Naive B cell (primary cell): ENCODE results near the gene CASQ2. TPM values are rescaled to one million over a fixed set of nuclear protein-coding genes. Genes with fewer than 3 reads are reported as not detected.

Experiments used
- ATAC-seq, 2 donors: fragments of 150-1000 bp; cut with Tn5 transposase; 2 replicates each; pipeline ENCODE4 v1.10.0; 2021; ENCODE audit warnings: low read depth in 2 of 2, mild to moderate bottlenecking in 2 of 2, moderate library complexity in 2 of 2
- DNase-seq: peaks from one replicate; pipeline ENCODE4 v3.0.0; 2022
- H3K27ac Mint-ChIP-seq, 6 donors: one replicate each; pipeline ENCODE4 v1.8.0; 2020 to 2022; ENCODE audit warnings: mild to moderate bottlenecking in 6 of 6, mixed read lengths in 6 of 6, moderate library complexity in 5 of 6, inconsistent platforms in 2 of 6
- H3K27me3 Mint-ChIP-seq, 3 donors: one replicate each; pipeline ENCODE4 v1.8.0; 2021 to 2022; ENCODE audit warnings: mixed read lengths in 3 of 3, mild to moderate bottlenecking in 1 of 3
- H3K36me3 Mint-ChIP-seq, 2 donors: one replicate each; pipeline ENCODE4 v1.8.0; 2020 to 2022; ENCODE audit warnings: mixed read lengths in 2 of 2, inconsistent platforms in 1 of 2, mild to moderate bottlenecking in 1 of 2
- H3K4me1 Mint-ChIP-seq, 3 donors: one replicate each; pipeline ENCODE4 v1.8.0; 2020 to 2022; ENCODE audit warnings: mixed read lengths in 3 of 3, inconsistent platforms in 1 of 3, mild to moderate bottlenecking in 1 of 3, moderate library complexity in 1 of 3
- H3K4me3 Mint-ChIP-seq, 8 donors: one replicate each; pipeline ENCODE4 v1.8.0; 2020 to 2022; ENCODE audit warnings: mild to moderate bottlenecking in 8 of 8, mixed read lengths in 8 of 8, moderate library complexity in 8 of 8, inconsistent platforms in 2 of 8
- H3K9me3 Mint-ChIP-seq, 7 donors: one replicate each; pipeline ENCODE4 v1.8.0; 2020 to 2022; ENCODE audit warnings: mixed read lengths in 7 of 7, mild to moderate bottlenecking in 5 of 7, inconsistent platforms in 2 of 7, moderate library complexity in 1 of 7
- polyA plus RNA-seq, 6 donors: library from polyadenylated mRNA; unstranded; fragments of 300-500 nt; fragmentation: Illumina TruSeq; gene quantifications; one replicate each; pipeline ENCODE4 v1.2.3, GENCODE V29; 2021; ENCODE audit warnings: low read depth in 6 of 6

The CASQ2 gene
- polyA plus RNA-seq, 6 donors from 2014 or later, result not detected

GRCh38 chr1:115669886-115670285 is 98.6 kb downstream of the CASQ2 start:
- no peaks in the 10 kb centered on the region for H3K36me3 Mint-ChIP-seq
- H3K9me3 Mint-ChIP-seq, result no peaks in the 10 kb centered on the region
- DNase-seq (no peak), ATAC-seq (no peak)
- peak overlapping the region in 1 of 8 donors; percentile 36 for H3K4me3 Mint-ChIP-seq
- no peak overlapping the region for H3K27ac Mint-ChIP-seq
- H3K4me1 Mint-ChIP-seq, result no peaks in the 10 kb centered on the region
- H3K27me3 Mint-ChIP-seq, result no peaks in the 10 kb centered on the region

GRCh38 chr1:115669002-115669673 is 99.4 kb downstream of the CASQ2 start:
- no peak for ATAC-seq
- Mint-ChIP-seq H3K9me3 (no peaks in the 10 kb centered on the region), H3K27me3 (no peaks in the 10 kb centered on the region), H3K27ac (no peak overlapping the region), H3K4me3 (no peak overlapping the region), H3K36me3 (no peaks in the 10 kb centered on the region), H3K4me1 (no peaks in the 10 kb centered on the region)
- no peak for DNase-seq

- no peaks in the 10 kb centered on the region for H3K27me3 Mint-ChIP-seq
- no peak for DNase-seq
Measured at GRCh38 chr1:115668579-115668978, 99.9 kb downstream of the CASQ2 start.

GRCh38 chr1:115666702-115667101 is 101.8 kb downstream of the CASQ2 start:
- ATAC-seq (no peak), DNase-seq (no peak)
- Mint-ChIP-seq H3K9me3 (no peaks in the 10 kb centered on the region), H3K27me3 (no peaks in the 10 kb centered on the region), H3K36me3 (no peaks in the 10 kb centered on the region), H3K4me1 (no peaks in the 10 kb centered on the region), H3K27ac (peak overlapping the region in 1 of 6 donors; percentile 12), H3K4me3 (no peak overlapping the region)

More at GRCh38 chr1:115668579-115668978, 99.9 kb downstream of the CASQ2 start:
- no peaks in the 10 kb centered on the region for H3K9me3 Mint-ChIP-seq
- no peaks in the 10 kb centered on the region for H3K36me3 Mint-ChIP-seq
- H3K4me1 Mint-ChIP-seq, result no peaks in the 10 kb centered on the region
- H3K27ac Mint-ChIP-seq, result peak overlapping the region in 1 of 6 donors; percentile 58
- no peak for ATAC-seq
- H3K4me3 Mint-ChIP-seq, result no peak overlapping the region

GRCh38 chr1:115666206-115666605 is 102.3 kb downstream of the CASQ2 start:
- no peak overlapping the region for H3K4me3 Mint-ChIP-seq
- ATAC-seq, result no peak
- H3K36me3 Mint-ChIP-seq, result no peaks in the 10 kb centered on the region
- no peak for DNase-seq
- H3K27me3 Mint-ChIP-seq, result no peaks in the 10 kb centered on the region
- no peak overlapping the region for H3K27ac Mint-ChIP-seq
- no peaks in the 10 kb centered on the region for H3K9me3 Mint-ChIP-seq
- H3K4me1 Mint-ChIP-seq, result no peaks in the 10 kb centered on the region

- DNase-seq (no peak), ATAC-seq (no peak)
- Mint-ChIP-seq H3K4me3 (no peak overlapping the region), H3K36me3 (no peaks in the 10 kb centered on the region), H3K9me3 (no peaks in the 10 kb centered on the region), H3K4me1 (no peaks in the 10 kb centered on the region), H3K27ac (no peak overlapping the region), H3K27me3 (no peaks in the 10 kb centered on the region)
Measured at GRCh38 chr1:115665319-115666096, 103.0 kb downstream of the CASQ2 start.

- H3K27me3 Mint-ChIP-seq, result no peaks in the 10 kb centered on the region
- H3K27ac Mint-ChIP-seq, result no peak overlapping the region
- H3K4me1 Mint-ChIP-seq, result no peaks in the 10 kb centered on the region
- ATAC-seq (no peak), DNase-seq (no peak)
- H3K9me3 Mint-ChIP-seq, result no peaks in the 10 kb centered on the region
- no peaks in the 10 kb centered on the region for H3K36me3 Mint-ChIP-seq
- no peak overlapping the region for H3K4me3 Mint-ChIP-seq
Measured at GRCh38 chr1:115661157-115661556, 107.4 kb downstream of the CASQ2 start.

GRCh38 chr1:115660151-115660550 is 108.4 kb downstream of the CASQ2 start:
- Mint-ChIP-seq H3K27me3 (peaks cover 0 to 4% (median 0%) of the 10 kb centered on the region in 3 donors), H3K36me3 (no peaks in the 10 kb centered on the region), H3K4me3 (no peak overlapping the region), H3K27ac (no peak overlapping the region), H3K4me1 (peaks cover 0 to 4% (median 0%) of the 10 kb centered on the region in 3 donors), H3K9me3 (no peaks in the 10 kb centered on the region)
- DNase-seq, result no peak
- ATAC-seq, result no peak

- peaks cover 0 to 5% (median 0%) of the 10 kb centered on the region in 3 donors for H3K27me3 Mint-ChIP-seq
- H3K4me1 Mint-ChIP-seq, result peaks cover 0 to 9% (median 0%) of the 10 kb centered on the region in 3 donors
- no peaks in the 10 kb centered on the region for H3K36me3 Mint-ChIP-seq
- H3K4me3 Mint-ChIP-seq, result no peak overlapping the region
- ATAC-seq, result no peak
- no peak overlapping the region for H3K27ac Mint-ChIP-seq
- no peaks in the 10 kb centered on the region for H3K9me3 Mint-ChIP-seq
- no peak for DNase-seq
Measured at GRCh38 chr1:115658646-115659045, 109.9 kb downstream of the CASQ2 start.

- peaks cover 0 to 5% (median 0%) of the 10 kb centered on the region in 3 donors for H3K27me3 Mint-ChIP-seq
- no peak for ATAC-seq
- H3K9me3 Mint-ChIP-seq, result no peaks in the 10 kb centered on the region
- peaks cover 0 to 9% (median 0%) of the 10 kb centered on the region in 3 donors for H3K4me1 Mint-ChIP-seq
- H3K4me3 Mint-ChIP-seq, result no peak overlapping the region
- no peaks in the 10 kb centered on the region for H3K36me3 Mint-ChIP-seq
- DNase-seq, result no peak
- peak overlapping the region in 1 of 6 donors; percentile 47 for H3K27ac Mint-ChIP-seq
Measured at GRCh38 chr1:115656461-115657077, 111.9 kb downstream of the CASQ2 start.

GRCh38 chr1:115655916-115656315 is 112.6 kb downstream of the CASQ2 start:
- ATAC-seq, result no peak
- DNase-seq, result no peak
- no peak overlapping the region for H3K4me3 Mint-ChIP-seq
- H3K4me1 Mint-ChIP-seq, result peaks cover 0 to 9% (median 0%) of the 10 kb centered on the region in 3 donors
- no peaks in the 10 kb centered on the region for H3K9me3 Mint-ChIP-seq
- no peaks in the 10 kb centered on the region for H3K36me3 Mint-ChIP-seq
- H3K27me3 Mint-ChIP-seq, result peaks cover 0 to 5% (median 0%) of the 10 kb centered on the region in 3 donors
- H3K27ac Mint-ChIP-seq, result no peak overlapping the region

- no peak overlapping the region for H3K4me3 Mint-ChIP-seq
- H3K27me3 Mint-ChIP-seq, result peaks cover 0 to 5% (median 0%) of the 10 kb centered on the region in 3 donors
- no peaks in the 10 kb centered on the region for H3K36me3 Mint-ChIP-seq
- DNase-seq (no peak), ATAC-seq (no peak)
- H3K27ac Mint-ChIP-seq, result no peak overlapping the region
- no peaks in the 10 kb centered on the region for H3K9me3 Mint-ChIP-seq
- peaks cover 0 to 9% (median 0%) of the 10 kb centered on the region in 3 donors for H3K4me1 Mint-ChIP-seq
Measured at GRCh38 chr1:115655306-115655663, 113.2 kb downstream of the CASQ2 start.

- H3K4me1 Mint-ChIP-seq, result peaks cover 0 to 9% (median 0%) of the 10 kb centered on the region in 3 donors
- peak overlapping the region in 1 of 6 donors; percentile 53 for H3K27ac Mint-ChIP-seq
Measured at GRCh38 chr1:115654663-115655305, 113.7 kb downstream of the CASQ2 start.

More at GRCh38 chr1:115654663-115655305, 113.7 kb downstream of the CASQ2 start:
- DNase-seq (no peak), ATAC-seq (no peak)
- Mint-ChIP-seq H3K4me3 (peak overlapping the region in 1 of 8 donors; percentile 11), H3K27me3 (peaks cover 0 to 5% (median 0%) of the 10 kb centered on the region in 3 donors), H3K9me3 (no peaks in the 10 kb centered on the region), H3K36me3 (no peaks in the 10 kb centered on the region)
